Pancreas (tissue), 10 donors: ENCODE results near the gene OOEP. TPM values are rescaled to one million over a fixed set of nuclear protein-coding genes. Genes with fewer than 3 reads are reported as not detected.

ENCODE experiments used
- ATAC-seq, 4 donors: fragments of 200-7000 bp; cut with Tn5 transposase; one replicate each; pipeline versions ENCODE4 v1.8.0 to v1.9.1; 2020; ENCODE audit warnings: mild to moderate bottlenecking in 4 of 4, moderate library complexity in 4 of 4
- DNase-seq, 6 donors: peaks; one replicate each; pipeline ENCODE4 v3.0.0-alpha.2; 2020
- FAIRE-seq: peaks from 2 replicates; lab custom pipeline; 2012; peaks lifted over from hg19 to GRCh38; lab: Jason Lieb, UNC
- H3K27ac ChIP-seq, 4 donors: fragments of 200-600 bp; sonication (generic); 1 replicate in 3 of 4; 2 replicates in 1 of 4; pipeline versions ENCODE4 v1.5.0 to v1.8.0; 2020
- H3K27me3 ChIP-seq, 4 donors: fragments of 200-600 bp; one replicate each; pipeline ENCODE4 v1.8.0; 2021
- H3K36me3 ChIP-seq, 3 donors: fragments of 200-600 bp; sonication (generic) in 1 of 3; one replicate each; pipeline versions ENCODE4 v1.5.0 to v1.8.0; 2020 to 2021
- H3K4me1 ChIP-seq, 3 donors: fragments of 200-600 bp; one replicate each; pipeline ENCODE4 v1.8.0; 2021
- H3K4me3 ChIP-seq, 4 donors: fragments of 200-600 bp; sonication (generic) in 2 of 4; one replicate each; pipeline versions ENCODE4 v1.5.0 to v1.8.0; 2020 to 2021
- H3K9me3 ChIP-seq, 4 donors: fragments of 200-600 bp; one replicate each; pipeline ENCODE4 v1.8.0; 2021
- CTCF ChIP-seq, 4 donors: fragments of 200-600 bp; sonication (generic) in 3 of 4; IDR thresholded peaks; one replicate each; pipeline versions ENCODE4 v1.5.0 to v1.8.0; 2021; ENCODE audit warnings: antibody characterized with exemption in 4 of 4
- WGBS, 2 donors: extraction: QIAGEN DNeasy Blood & Tissue Kit; methylation state at CpG; one replicate each; pipeline ENCODE4 v1.1.7; 2013; 5-methylcytosine and 5-hydroxymethylcytosine counted together
- intact Hi-C, 3 donors: fragments of 100-400 bp; cut with DNase I; formaldehyde crosslinking; loops; one replicate each; pipeline versions ENCODE4 v1.11.1 to v1.14.2; 2022
- polyA plus RNA-seq, 2 donors: library from polyadenylated mRNA; stranded (reverse); fragments of 200-250 nt; gene quantifications; one replicate each; pipeline ENCODE4 v1.2.3, GENCODE V29; 2013
- total RNA-seq, 6 donors: library from RNA; stranded (reverse); fragmentation: NEBNext Ultra II Directional in 4 of 6; extraction: Animal tissue kit (Norgen Biotek cat#: 25700) in 4 of 6; gene quantifications; one replicate each; pipeline versions ENCODE4 v1.2.1 to v1.2.4, GENCODE V29; 2021 to 2023
- donor health status: healthy with polysubstance abuse.
- donor health status: DM: no; HTN: no; CAD: no; lungs with moderate emphysema.
- donor health status: DM: no; HTN: no; CAD: no.
- donor health status: control.
- donor health status: control.
- donor health status: Bipolar disorder and iron deficiency.
- donor health status: DM: yes; HTN: yes; CAD: no.
- donor health status: DM: no; HTN: no; CAD: no.
- donor health status: DM: no; HTN: no; CAD: no.
- donor health status: DM: yes; HTN: yes; CAD: no.

OOEP gene
- total and polyA plus RNA-seq, 8 donors: 0.32 to 0.73 (median 0.45) TPM; not detected in 4

DNA sequence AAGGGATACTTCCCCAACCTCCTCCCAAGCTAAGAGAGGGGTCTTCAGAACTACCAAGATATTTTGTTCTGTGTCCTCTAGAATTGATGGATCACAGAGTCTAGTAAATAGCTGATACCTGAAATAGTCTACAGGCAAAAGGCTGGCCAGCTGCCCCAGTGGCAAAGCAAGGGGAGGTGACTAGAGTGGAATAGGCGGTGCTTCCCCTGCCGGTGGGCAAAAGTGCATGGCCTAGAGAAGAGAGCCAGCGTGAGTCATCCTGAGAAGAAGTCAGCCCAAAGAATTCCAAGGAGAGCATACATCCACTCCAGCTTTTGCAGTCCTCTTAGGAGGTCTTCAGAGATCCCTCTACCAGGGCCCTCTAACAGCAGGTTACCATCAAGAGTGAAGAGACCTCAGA, 30.4 kb downstream of the OOEP start:
- DNase-seq (no peak), FAIRE-seq (no peak), ATAC-seq (no peak)
- H3K4me3 ChIP-seq: no peak overlapping the region
- 58 to 68% methylated on average over 3 of the region's 3 CpGs for WGBS, 2 donors
- H3K9me3 ChIP-seq: no peaks in the 10 kb centered on the region
- no peak overlapping the region for H3K27ac ChIP-seq
- no peaks in the 10 kb centered on the region for H3K36me3 ChIP-seq
- no peaks in the 10 kb centered on the region for H3K27me3 ChIP-seq
- H3K4me1 ChIP-seq: no peaks in the 10 kb centered on the region
- no peak for TF ChIP-seq CTCF (IDR thresholded peaks at IDR 0.05)
- intact Hi-C loops: no loop called here

- no peak for TF ChIP-seq CTCF (IDR thresholded peaks at IDR 0.05)
- Histone ChIP-seq H3K27me3 (no peaks in the 10 kb centered on the region), H3K9me3 (no peaks in the 10 kb centered on the region), H3K36me3 (no peaks in the 10 kb centered on the region), H3K27ac (no peak overlapping the region), H3K4me1 (no peaks in the 10 kb centered on the region), H3K4me3 (no peak overlapping the region)
- WGBS, 2 donors: 36 to 41% methylated on average over 3 of the region's 3 CpGs
- no peak for DNase-seq
- intact Hi-C loops: no loop called here
- no peak for ATAC-seq
- no peak for FAIRE-seq
Measured at GRCh38 chr6:73329201-73329600, 40.5 kb downstream of the OOEP start.

- DNase-seq: no peak
- ATAC-seq: no peak
- Histone ChIP-seq H3K4me3 (no peak overlapping the region), H3K4me1 (no peaks in the 10 kb centered on the region), H3K36me3 (no peaks in the 10 kb centered on the region), H3K27me3 (no peaks in the 10 kb centered on the region), H3K27ac (no peak overlapping the region), H3K9me3 (no peaks in the 10 kb centered on the region)
- intact Hi-C loops: no loop called here
- no peak for TF ChIP-seq CTCF (IDR thresholded peaks at IDR 0.05)
- 41 to 42% methylated on average over 3 of the region's 3 CpGs for WGBS, 2 donors
- FAIRE-seq: no peak
Measured at GRCh38 chr6:73328790-73329189, 40.9 kb downstream of the OOEP start.

- intact Hi-C loops: no loop called here
- Histone ChIP-seq H3K9me3 (no peaks in the 10 kb centered on the region), H3K36me3 (no peaks in the 10 kb centered on the region), H3K27me3 (no peaks in the 10 kb centered on the region), H3K27ac (no peak overlapping the region), H3K4me3 (no peak overlapping the region), H3K4me1 (no peaks in the 10 kb centered on the region)
- ATAC-seq (no peak), DNase-seq (no peak), FAIRE-seq (no peak)
- 86 to 87% methylated on average over 3 of the region's 3 CpGs for WGBS, 2 donors
- TF ChIP-seq CTCF (IDR thresholded peaks at IDR 0.05): no peak
Measured at GRCh38 chr6:73325656-73326055, 44.0 kb downstream of the OOEP start.

- FAIRE-seq (no peak), DNase-seq (no peak), ATAC-seq (no peak)
- no peaks in the 10 kb centered on the region for H3K27me3 ChIP-seq
- no peak overlapping the region for H3K4me3 ChIP-seq
- H3K4me1 ChIP-seq: no peaks in the 10 kb centered on the region
- TF ChIP-seq CTCF (IDR thresholded peaks at IDR 0.05): no peak
- WGBS, 2 donors: 80 to 86% methylated on average over 2 of the region's 2 CpGs
- no peaks in the 10 kb centered on the region for H3K36me3 ChIP-seq
- intact Hi-C loops: no loop called here
- no peaks in the 10 kb centered on the region for H3K9me3 ChIP-seq
- H3K27ac ChIP-seq: no peak overlapping the region
Measured at GRCh38 chr6:73323323-73323722, 46.4 kb downstream of the OOEP start.

Other genes starting within 250 kb of the OOEP start
- not detected for gene KHDC1L, start 144.4 kb downstream of the OOEP start, total RNA-seq
- under 1 TPM; 0.28 to 0.38 TPM for gene KHDC1L, start 144.4 kb downstream of the OOEP start, polyA plus RNA-seq
- 1 to 10 TPM in 5 of 6 donors, under 1 TPM in 1; 0.98 to 1.8 (median 1.3) TPM for gene KHDC1, start 106.7 kb downstream of the OOEP start, total RNA-seq
- gene KHDC1, start 106.7 kb downstream of the OOEP start, polyA plus RNA-seq: 1 to 10 TPM; 1.9 to 2.9 TPM
- gene DPPA5, start 15.6 kb downstream of the OOEP start, total RNA-seq: not detected
- gene DPPA5, start 15.6 kb downstream of the OOEP start, polyA plus RNA-seq: not detected
- not detected for gene KHDC3L, start 7.2 kb downstream of the OOEP start, total RNA-seq
- not detected for gene KHDC3L, start 7.2 kb downstream of the OOEP start, polyA plus RNA-seq
- under 1 TPM in 5 of 6 donors, not detected in 1; 0.28 to 0.55 (median 0.51) TPM for gene DDX43, start 24.9 kb upstream of the OOEP start, total RNA-seq
- 1 to 10 TPM in 1 of 2 donors, under 1 TPM in 1; 0.95 to 1.6 TPM for gene DDX43, start 24.9 kb upstream of the OOEP start, polyA plus RNA-seq
- 1 to 10 TPM in 5 of 6 donors, under 1 TPM in 1; 0.97 to 2.9 (median 1.4) TPM for gene CGAS, start 82.4 kb upstream of the OOEP start, total RNA-seq
- gene CGAS, start 82.4 kb upstream of the OOEP start, polyA plus RNA-seq: under 1 TPM; 0.70 to 0.84 TPM
- 10 to 100 TPM in 4 of 6 donors, 1 to 10 TPM in 2; 8.9 to 14.7 (median 10.6) TPM for gene MTO1, start 91.8 kb upstream of the OOEP start, total RNA-seq
- gene MTO1, start 91.8 kb upstream of the OOEP start, polyA plus RNA-seq: 10 to 100 TPM in 1 of 2 donors, 1 to 10 TPM in 1; 8.8 to 11.4 TPM
- over 10,000 TPM in 1 of 6 donors, 1,000 to 10,000 TPM in 5; 5,266 to 10,343 (median 8,842) TPM for gene EEF1A1, start 151.1 kb upstream of the OOEP start, total RNA-seq
- gene EEF1A1, start 151.1 kb upstream of the OOEP start, polyA plus RNA-seq: 1,000 to 10,000 TPM; 5,006 to 5,774 TPM